HepG2 (cell line): Measurements from ENCODE around the gene PPP1CC. TPM values are rescaled to one million over a fixed set of nuclear protein-coding genes. Genes with fewer than 3 reads are reported as not detected.
A peak's percentile ranks its signal among the peaks of the same experiment; 100 is the strongest.
"Not testable (repeated sequence)": the region's sequence is repeated elsewhere in the genome, so short reads cannot be mapped to it uniquely, and the experiment has no call there.

Experiments
- ATAC-seq: fragments of 200-7000 bp; cut with Tn5 transposase; 3 replicates; pipeline ENCODE4 v1.9.1; 2020; ENCODE audit warnings: mild to moderate bottlenecking, moderate library complexity
- BruUV-seq: library from RNA; stranded (reverse); fragments of 400-500 nt; replicated peaks from 2 replicates; lab custom pipeline; 2021; lab: Mats Ljungman, UMichigan
- CTCF ChIA-PET: fragments of 300-600 bp; formaldehyde crosslinking; extraction: SDS; loops from one replicate; lab custom pipeline; 2021; ENCODE audit warnings: low total read pairs, inconsistent platforms, low intra/inter-chr PET ratio; lab: Yijun Ruan, JAX
- POLR2A ChIA-PET: fragments of 350-600 bp; sonication (Branson Sonifier 250); formaldehyde crosslinking; loops from one replicate; lab custom pipeline; 2020; ENCODE audit warnings: antibody characterized with exemption, inconsistent platforms; lab: Yijun Ruan, JAX
- DNase-seq: peaks from one replicate; pipeline ENCODE4 v3.0.0-alpha.2; 2015; ENCODE audit warnings: low spot score
- FAIRE-seq: peaks from 3 replicates; lab custom pipeline; 2011; peaks lifted over from hg19 to GRCh38; lab: Jason Lieb, UNC
- H2AFZ ChIP-seq: one replicate; pipeline ENCODE4 v1.6.1; 2011; ENCODE audit warnings: low read length, inconsistent platforms
- H3K27ac ChIP-seq: fragments of 300-600 bp; 3 replicates; pipeline ENCODE4 v1.8.0; 2011; ENCODE audit warnings: mixed run types, mild to moderate bottlenecking, mixed read lengths, low read length, inconsistent platforms; ENCODE audit not compliant: insufficient read depth; ENCODE audit errors: extremely low read length
- H3K27me3 ChIP-seq, 2 experiments: fragments of 200-600 bp in 1 of 2; 2 replicates in 1 of 2; 3 replicates in 1 of 2; pipeline versions ENCODE4 v1.6.0 to v1.8.0; 2011; ENCODE audit warnings: low read length in 2 of 2, mild to moderate bottlenecking in 2 of 2, moderate library complexity in 2 of 2, inconsistent platforms in 1 of 2; ENCODE audit not compliant: insufficient read depth in 2 of 2, control insufficient read depth in 1 of 2
- H3K36me3 ChIP-seq, 2 experiments: fragments of 200-600 bp in 1 of 2; replicated peaks in 1 of 2; 2 replicates in 1 of 2; 3 replicates in 1 of 2; pipeline versions ENCODE4 v1.5.1 to v1.8.0; 2011; ENCODE audit warnings: low read length in 2 of 2, inconsistent platforms in 1 of 2; ENCODE audit not compliant: insufficient read depth in 2 of 2, control insufficient read depth in 1 of 2
- H3K4me1 ChIP-seq: 2 replicates; pipeline ENCODE4 v1.5.1; 2012; ENCODE audit warnings: low read length, inconsistent platforms; ENCODE audit not compliant: insufficient read depth
- H3K4me2 ChIP-seq: 2 replicates; pipeline ENCODE4 v1.6.0; 2011; ENCODE audit warnings: low read depth, low read length, inconsistent platforms
- H3K4me3 ChIP-seq, 3 experiments: fragments of 200-600 bp in 1 of 3; sonication (generic), shearing (Covaris generic) in 1 of 3; replicated peaks in 1 of 3; 2 replicates each; pipeline ENCODE4 v1.5.1; 2011 to 2016; ENCODE audit warnings: low read length in 3 of 3, inconsistent platforms in 2 of 3, low read depth in 2 of 3, mild to moderate bottlenecking in 2 of 3, control low read depth in 1 of 3, mixed read lengths in 1 of 3; ENCODE audit not compliant: insufficient read depth in 1 of 3
- H3K79me2 ChIP-seq: one replicate; pipeline ENCODE4 v1.6.1; 2011; ENCODE audit warnings: low read length, inconsistent platforms; ENCODE audit not compliant: insufficient read depth
- H3K9ac ChIP-seq: 2 replicates; pipeline ENCODE4 v1.6.0; 2011; ENCODE audit warnings: mild to moderate bottlenecking, low read depth, low read length, inconsistent platforms; ENCODE audit not compliant: insufficient read depth
- H3K9me3 ChIP-seq: 2 replicates; pipeline ENCODE4 v1.5.1; 2012; ENCODE audit warnings: mild to moderate bottlenecking, low read length
- H4K20me1 ChIP-seq: 2 replicates; pipeline ENCODE4 v1.6.0; 2011; ENCODE audit warnings: inconsistent platforms, mild to moderate bottlenecking, low read length, moderate library complexity; ENCODE audit not compliant: insufficient read depth
- CEBPB ChIP-seq: IDR thresholded peaks from 2 replicates; pipeline ENCODE4 v1.6.1; 2011; ENCODE audit warnings: low read depth, low read length, improper control_type of control experiment, borderline replicate concordance
- CREB1 ChIP-seq, 2 experiments: fragments of 450-650 bp in 1 of 2; IDR thresholded peaks; 2 replicates each; pipeline ENCODE4 v1.6.1; 2016 to 2017; ENCODE audit warnings: control low read depth in 1 of 2, mild to moderate bottlenecking in 1 of 2, missing compliant biosample characterization in 1 of 2, missing genetic modification characterization in 1 of 2
- TCF12 ChIP-seq, 2 experiments: fragments of 450-650 bp in 1 of 2; sonication (generic) in 1 of 2; formaldehyde crosslinking in 1 of 2; IDR thresholded peaks; 2 replicates each; pipeline versions ENCODE4 v1.6.1 to v1.8.0; 2017 to 2022; ENCODE audit warnings: antibody characterized with exemption in 1 of 2, mild to moderate bottlenecking in 1 of 2, missing genetic modification reagents in 1 of 2, moderate library complexity in 1 of 2
- WGBS: methylation state at CpG from one replicate; pipeline ENCODE4 v1.1.6; 2017; ENCODE audit warnings: low lambda C conversion rate; 5-methylcytosine and 5-hydroxymethylcytosine counted together
- in situ Hi-C: cut with HindIII; loops from 2 replicates; pipeline ENCODE4 v1.10.0; 2017; ENCODE audit warnings: low pct_unique_long_range_greater_than_20kb; ENCODE audit not compliant: extremely low pct_ligation_motif_present
- intact Hi-C: fragments of 100-400 bp; cut with micrococcal nuclease; formaldehyde crosslinking; loops from one replicate; pipeline ENCODE4 v1.10.0; 2022; ENCODE audit not compliant: unreplicated experiment
- polyA plus RNA-seq, 8 experiments: library from polyadenylated mRNA; depleted of rRNA in 3 of 8; stranded (reverse) in 7 of 8; unstranded in 1 of 8; fragments of >200 nt; fragmentation: Illumina TruSeq in 4 of 8; extraction: Trizol in 4 of 8; gene quantifications; 2 replicates each; pipeline versions ENCODE4 v1.2.1 to v1.2.3, GENCODE V29; 2011 to 2016; ENCODE audit warnings: low read depth in 4 of 8, missing spikeins in 1 of 8, mixed read lengths in 1 of 8; ENCODE audit not compliant: insufficient read depth in 1 of 8
- total RNA-seq, 5 experiments: library from RNA; depleted of rRNA; stranded (reverse); fragments of >200 nt; fragmentation: Illumina TruSeq; extraction: Trizol; gene quantifications; 2 replicates each; pipeline ENCODE4 v1.2.3, GENCODE V29; 2016; ENCODE audit warnings: low read depth in 1 of 5

The PPP1CC gene
- total and polyA plus RNA-seq, 2 of the 13 experiments (the other 11 are each of a cell fraction or from before 2014, with no cell fraction given): 178 to 187 TPM

DNA sequence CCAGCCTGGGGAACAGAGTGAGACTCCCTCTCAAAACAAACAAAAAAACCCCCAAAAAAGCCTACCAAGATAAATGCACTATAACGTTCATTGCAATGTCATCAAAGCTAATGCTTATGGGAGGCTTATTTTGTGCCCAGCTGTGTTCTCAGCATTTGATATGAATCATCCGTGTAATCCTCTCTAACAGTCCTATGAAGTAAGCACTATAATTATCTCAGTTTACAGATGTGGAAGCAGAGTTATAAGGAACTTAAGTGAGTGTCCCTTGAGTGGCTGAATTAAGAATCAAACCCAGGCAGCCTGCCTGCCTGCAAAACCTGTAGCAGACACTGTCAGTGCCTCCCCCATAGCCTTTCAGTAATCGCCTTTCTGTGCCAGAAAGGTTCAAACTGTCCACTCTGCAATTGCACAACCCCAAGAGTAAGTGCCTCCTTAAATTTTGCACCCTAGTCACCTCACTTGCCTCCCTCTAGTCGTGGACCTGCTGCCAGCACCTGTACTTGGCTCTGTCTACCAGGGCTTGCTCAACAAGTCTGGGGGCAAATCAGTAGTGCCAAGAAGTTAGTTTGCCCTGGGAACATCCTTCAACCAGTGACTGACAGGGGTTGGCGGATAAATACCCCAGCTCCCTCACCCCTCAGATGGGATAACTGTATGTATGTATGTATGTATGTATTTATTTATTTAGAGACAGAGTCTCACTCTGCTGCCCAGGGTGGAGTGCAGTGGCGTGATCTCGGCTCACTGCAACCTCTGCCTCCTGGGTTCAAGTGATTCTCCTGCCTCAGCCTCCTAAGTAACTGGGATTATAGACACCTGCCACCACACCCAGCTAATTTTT lies 23.8 kb upstream of the PPP1CC start:
- peaks cover 16% of the 10 kb centered on the region for H3K4me1 ChIP-seq
- CTCF ChIA-PET: no interaction called here
- H2AFZ ChIP-seq: no peak overlapping the region
- no peak overlapping the region for H3K4me3 ChIP-seq
- no peak overlapping the region for H3K9ac ChIP-seq
- no peak for TF ChIP-seq TCF12 (IDR thresholded peaks at IDR 0.05)
- TF ChIP-seq TCF12 (CRISPR knock-in tag; IDR thresholded peaks at IDR 0.05): no peak
- TF ChIP-seq CEBPB: 0 out of 2 replicates have a peak, but pooled peaks have one; percentile 12
- TF ChIP-seq CREB1 (IDR thresholded peaks at IDR 0.05): no peak
- no peak for TF ChIP-seq CREB1 (CRISPR knock-in tag; IDR thresholded peaks at IDR 0.05)
- H4K20me1 ChIP-seq: no peaks in the 10 kb centered on the region
- BruUV-seq: no TSS peak
- no peak for ATAC-seq
- H3K36me3 ChIP-seq: no peaks in the 10 kb centered on the region
- no peak overlapping the region for H3K4me2 ChIP-seq
- no peak for FAIRE-seq
- H3K9me3 ChIP-seq: no peaks in the 10 kb centered on the region
- no peak for DNase-seq
- no peaks in the 10 kb centered on the region for H3K79me2 ChIP-seq
- intact Hi-C loops: no loop called here
- in situ Hi-C loops: no loop called here
- POLR2A ChIA-PET: no interaction called here
- no peaks in the 10 kb centered on the region; a peak in 1 of 5 replicates for H3K27me3 ChIP-seq
- 47% methylated on average over 6 of the region's 7 CpGs for WGBS
- H3K27ac ChIP-seq: no peak overlapping the region

GRCh38 chr12:110765572-110765971 lies 22.9 kb upstream of the PPP1CC start:
- intact Hi-C loops, H4K20me1 ChIP-seq, H3K4me2 ChIP-seq, ATAC-seq, FAIRE-seq, BruUV-seq, H3K79me2 ChIP-seq, DNase-seq, H3K27ac ChIP-seq, H3K9me3 ChIP-seq, H3K4me3 ChIP-seq, H3K27me3 ChIP-seq, CTCF ChIA-PET, H2AFZ ChIP-seq, H3K9ac ChIP-seq, in situ Hi-C loops, H3K36me3 ChIP-seq, POLR2A ChIA-PET: not testable (repeated sequence)
- 23% methylated on average over 2 of the region's 3 CpGs for WGBS
- peaks cover 18% of the 10 kb centered on the region for H3K4me1 ChIP-seq
